Glomerular visceral epithelial cell (primary cell): ENCODE results near the gene KCTD13.
"Not testable (repeated sequence)": the region's sequence is repeated elsewhere in the genome, so short reads cannot be mapped to it uniquely, and the experiment has no call there.

Experiments
- DNase-seq: peaks from one replicate; pipeline ENCODE4 v3.0.0-alpha.2; 2016; ENCODE audit errors: extremely low spot score

KCTD13 gene

GRCh38 chr16:29925781-29926710 lies at the start of gene KCTD13:
TSS of gene KCTD13 (minus strand) at chr16:29926226. CDS start at chr16:29926033, 193 bp downstream.
- peak; percentile 87 for DNase-seq

GRCh38 chr16:29975134-29975538 lies 49.1 kb upstream of the KCTD13 start:
- DNase-seq: no peak

- no peak for DNase-seq
Measured at GRCh38 chr16:29974291-29975133, 48.5 kb upstream of the KCTD13 start.

GRCh38 chr16:29973384-29974246 lies 47.6 kb upstream of the KCTD13 start, which contains the start of gene TAOK2:
TSS of gene TAOK2 (plus strand) at chr16:29973868. CDS start at chr16:29977773, 3,905 bp downstream.
- DNase-seq: peak; percentile 99

GRCh38 chr16:29972992-29973383 lies 47.0 kb upstream of the KCTD13 start:
- no peak for DNase-seq

GRCh38 chr16:29972500-29972899 lies 46.5 kb upstream of the KCTD13 start:
- no peak for DNase-seq

GRCh38 chr16:29971304-29971703 lies 45.3 kb upstream of the KCTD13 start:
- no peak for DNase-seq

GRCh38 chr16:29968205-29968604 lies 42.2 kb upstream of the KCTD13 start:
- DNase-seq: no peak

GRCh38 chr16:29963021-29963743 lies 37.2 kb upstream of the KCTD13 start:
- DNase-seq: no peak

GRCh38 chr16:29962344-29962994 lies 36.4 kb upstream of the KCTD13 start:
- peak; percentile 21 for DNase-seq

- peak; percentile 92 for DNase-seq
Measured at GRCh38 chr16:29961479-29962343, 35.7 kb upstream of the KCTD13 start, which contains the start of gene TMEM219. TSS of gene TMEM219 (plus strand) at chr16:29962079. CDS start at chr16:29963144, 1,065 bp downstream.

- no peak for DNase-seq
Measured at GRCh38 chr16:29961127-29961478, 35.1 kb upstream of the KCTD13 start.

- not testable (repeated sequence) for DNase-seq
Measured at GRCh38 chr16:29959821-29960220, 33.8 kb upstream of the KCTD13 start.

- DNase-seq: no peak
Measured at GRCh38 chr16:29959293-29959692, 33.3 kb upstream of the KCTD13 start.

GRCh38 chr16:29958756-29959155 lies 32.7 kb upstream of the KCTD13 start:
- DNase-seq: no peak

GRCh38 chr16:29951625-29952365 lies 25.8 kb upstream of the KCTD13 start:
- no peak for DNase-seq

- no peak for DNase-seq
Measured at GRCh38 chr16:29950806-29951461, 24.9 kb upstream of the KCTD13 start.

GRCh38 chr16:29947897-29948296 lies 21.9 kb upstream of the KCTD13 start:
- no peak for DNase-seq
